SK-N-SH (cell line): Measurements from ENCODE around the gene SP9. TPM values are rescaled to one million over a fixed set of nuclear protein-coding genes. Genes with fewer than 3 reads are reported as not detected.

Source experiments
- CTCF ChIA-PET: fragments of 300-600, 350-600 bp; formaldehyde crosslinking; extraction: SDS; loops from one replicate; lab custom pipeline; 2021; lab: Yijun Ruan, JAX
- POLR2A ChIA-PET: fragments of 350-600 bp; sonication (Branson Sonifier 250); formaldehyde crosslinking; extraction: SDS; loops from one replicate; lab custom pipeline; 2020; ENCODE audit warnings: antibody characterized with exemption, inconsistent platforms; lab: Yijun Ruan, JAX
- DNase-seq: peaks from one replicate; pipeline ENCODE4 v3.0.0; 2012
- H2AFZ ChIP-seq: fragments of 200-600 bp; sonication (generic); 2 replicates; pipeline ENCODE4 v1.8.1; 2016; ENCODE audit warnings: antibody characterized with exemption, mild to moderate bottlenecking, low read depth
- H3F3A ChIP-seq: fragments of 200-600 bp; sonication (generic); replicated peaks from 2 replicates; pipeline ENCODE3; 2016; ENCODE audit warnings: antibody characterized with exemption, mild to moderate bottlenecking; ENCODE audit not compliant: insufficient read depth
- H3K27ac ChIP-seq, 2 experiments: fragments of 200-500 bp in 1 of 2; fragments of 200-600 bp in 1 of 2; sonication (Bioruptor generic) in 1 of 2; sonication (generic), shearing (Covaris generic) in 1 of 2; 2 replicates each; pipeline versions ENCODE4 v1.5.1 to v1.6.1; 2014 to 2016; ENCODE audit warnings: low read depth in 2 of 2, inconsistent platforms in 1 of 2, low read length in 1 of 2, mild to moderate bottlenecking in 1 of 2, mixed read lengths in 1 of 2
- H3K27me3 ChIP-seq: fragments of 200-600 bp; sonication (generic), shearing (Covaris generic); 2 replicates; pipeline ENCODE4 v1.6.1; 2016; ENCODE audit warnings: mixed run types; ENCODE audit not compliant: insufficient read depth
- H3K36me3 ChIP-seq, 2 experiments: fragments of 200-500 bp in 1 of 2; fragments of 200-600 bp in 1 of 2; sonication (Bioruptor generic) in 1 of 2; sonication (generic) in 1 of 2; replicated peaks in 1 of 2; 2 replicates each; pipeline versions ENCODE3 to v1.5.1; 2014 to 2016; ENCODE audit warnings: low read length in 1 of 2, mild to moderate bottlenecking in 1 of 2; ENCODE audit not compliant: insufficient read depth in 2 of 2, control insufficient read depth in 1 of 2
- H3K4me1 ChIP-seq, 2 experiments: fragments of 200-500 bp in 1 of 2; fragments of 200-600 bp in 1 of 2; sonication (Bioruptor generic) in 1 of 2; sonication (generic), shearing (Covaris generic) in 1 of 2; 2 replicates each; pipeline versions ENCODE4 v1.5.1 to v1.6.1; 2014 to 2016; ENCODE audit warnings: low read depth in 1 of 2, low read length in 1 of 2, mixed run types in 1 of 2; ENCODE audit not compliant: insufficient read depth in 2 of 2, control insufficient read depth in 1 of 2
- H3K4me2 ChIP-seq: fragments of 200-600 bp; sonication (generic), shearing (Covaris generic); 2 replicates; pipeline ENCODE4 v1.6.1; 2017; ENCODE audit warnings: mixed run types
- H3K4me3 ChIP-seq, 2 experiments: fragments of 200-500 bp in 1 of 2; fragments of 200-600 bp in 1 of 2; sonication (Bioruptor generic) in 1 of 2; sonication (generic), shearing (Covaris generic) in 1 of 2; 2 replicates each; pipeline versions ENCODE4 v1.5.1 to v1.8.1; 2014 to 2016; ENCODE audit warnings: low read depth in 2 of 2, inconsistent platforms in 1 of 2, low read length in 1 of 2, mild to moderate bottlenecking in 1 of 2, mixed read lengths in 1 of 2, moderate library complexity in 1 of 2
- H3K79me2 ChIP-seq: fragments of 200-600 bp; sonication (generic); 2 replicates; pipeline ENCODE4 v1.8.1; 2017; ENCODE audit warnings: mild to moderate bottlenecking; ENCODE audit not compliant: insufficient read depth
- H3K9ac ChIP-seq: fragments of 200-600 bp; sonication (generic); 2 replicates; pipeline ENCODE4 v1.6.1; 2017; ENCODE audit warnings: mixed run types
- H3K9me2 ChIP-seq: fragments of 200-600 bp; sonication (generic); 2 replicates; pipeline ENCODE4 v1.6.1; 2017; ENCODE audit warnings: mixed run types
- H3K9me3 ChIP-seq: fragments of 200-600 bp; sonication (generic); 2 replicates; pipeline ENCODE4 v1.6.1; 2017; ENCODE audit warnings: mixed run types, mild to moderate bottlenecking, moderate library complexity
- H4K20me1 ChIP-seq: fragments of 200-600 bp; sonication (generic); 2 replicates; pipeline ENCODE4 v1.6.1; 2017; ENCODE audit warnings: mild to moderate bottlenecking, mixed run types; ENCODE audit not compliant: insufficient read depth
- EZH2phosphoT487 ChIP-seq: fragments of 200-600 bp; sonication (generic); IDR thresholded peaks from 2 replicates; pipeline ENCODE4 v1.6.1; 2017; ENCODE audit warnings: low read depth, mixed run types, mild to moderate bottlenecking, antibody characterized with exemption, moderate library complexity, borderline replicate concordance
- FOXJ3 ChIP-seq: sonication (generic); formaldehyde crosslinking; IDR thresholded peaks from 2 replicates; pipeline ENCODE4 v1.5.1; 2020; ENCODE audit warnings: mild to moderate bottlenecking, missing genetic modification reagents
- GABPA ChIP-seq: IDR thresholded peaks from 2 replicates; pipeline ENCODE4 v1.4.0; 2012; ENCODE audit warnings: low read depth, mild to moderate bottlenecking
- JUND ChIP-seq: IDR thresholded peaks from 2 replicates; pipeline ENCODE4 v1.4.0; 2012
- NFIC ChIP-seq: IDR thresholded peaks from 2 replicates; pipeline ENCODE4 v1.4.0; 2012; ENCODE audit warnings: borderline replicate concordance
- RXRA ChIP-seq: IDR thresholded peaks from 2 replicates; pipeline ENCODE4 v1.4.0; 2012; ENCODE audit warnings: low read depth, mild to moderate bottlenecking, borderline replicate concordance
- SIN3A ChIP-seq: IDR thresholded peaks from 2 replicates; pipeline ENCODE4 v1.6.1; 2012; ENCODE audit warnings: low read depth, mild to moderate bottlenecking, low read length, moderate library complexity, borderline replicate concordance
- SMC3 ChIP-seq: IDR thresholded peaks from 2 replicates; pipeline ENCODE4 v1.6.1; 2012; ENCODE audit warnings: low read depth, low read length, improper control_type of control experiment
- TAF1 ChIP-seq: IDR thresholded peaks from 2 replicates; pipeline ENCODE4 v1.6.1; 2012; ENCODE audit warnings: low read depth, mild to moderate bottlenecking, low read length, moderate library complexity, borderline replicate concordance
- TEAD4 ChIP-seq: IDR thresholded peaks from 2 replicates; pipeline ENCODE4 v1.4.0; 2012; ENCODE audit warnings: mild to moderate bottlenecking, borderline replicate concordance; ENCODE audit not compliant: insufficient read depth
- YY1 ChIP-seq: IDR thresholded peaks from 2 replicates; pipeline ENCODE4 v1.4.0; 2012; ENCODE audit warnings: low read depth, mild to moderate bottlenecking
- WGBS: methylation state at CpG from one replicate; pipeline ENCODE4 v1.1.6; 2017; ENCODE audit warnings: low lambda C conversion rate; 5-methylcytosine and 5-hydroxymethylcytosine counted together
- polyA plus RNA-seq, 3 experiments: library from polyadenylated mRNA; depleted of rRNA; stranded (reverse); fragments of >200 nt; gene quantifications; 2 replicates each; pipeline ENCODE4 v1.2.3, GENCODE V29; 2012
- TF ChIP-seq, protein P1 (sequence below): IDR thresholded peaks from 2 replicates; pipeline ENCODE4 v1.4.0; 2012; ENCODE audit warnings: low read depth, borderline replicate concordance
- TF ChIP-seq, protein P2 (sequence below): IDR thresholded peaks from 2 replicates; pipeline ENCODE4 v1.6.1; 2012; ENCODE audit warnings: mild to moderate bottlenecking, low read depth, low read length, moderate library complexity
- TF ChIP-seq, protein P3 (sequence below): IDR thresholded peaks from 2 replicates; pipeline ENCODE4; 2012
- TF ChIP-seq, protein P4 (sequence below): fragments of 150-350 bp; IDR thresholded peaks from 2 replicates; pipeline ENCODE4 v1.6.1; 2016; ENCODE audit warnings: mild to moderate bottlenecking, low read depth, low read length

Gene SP9
- polyA plus RNA-seq, 1 of the 3 experiments (the other 2 are of a cell fraction), result not detected

DNA sequence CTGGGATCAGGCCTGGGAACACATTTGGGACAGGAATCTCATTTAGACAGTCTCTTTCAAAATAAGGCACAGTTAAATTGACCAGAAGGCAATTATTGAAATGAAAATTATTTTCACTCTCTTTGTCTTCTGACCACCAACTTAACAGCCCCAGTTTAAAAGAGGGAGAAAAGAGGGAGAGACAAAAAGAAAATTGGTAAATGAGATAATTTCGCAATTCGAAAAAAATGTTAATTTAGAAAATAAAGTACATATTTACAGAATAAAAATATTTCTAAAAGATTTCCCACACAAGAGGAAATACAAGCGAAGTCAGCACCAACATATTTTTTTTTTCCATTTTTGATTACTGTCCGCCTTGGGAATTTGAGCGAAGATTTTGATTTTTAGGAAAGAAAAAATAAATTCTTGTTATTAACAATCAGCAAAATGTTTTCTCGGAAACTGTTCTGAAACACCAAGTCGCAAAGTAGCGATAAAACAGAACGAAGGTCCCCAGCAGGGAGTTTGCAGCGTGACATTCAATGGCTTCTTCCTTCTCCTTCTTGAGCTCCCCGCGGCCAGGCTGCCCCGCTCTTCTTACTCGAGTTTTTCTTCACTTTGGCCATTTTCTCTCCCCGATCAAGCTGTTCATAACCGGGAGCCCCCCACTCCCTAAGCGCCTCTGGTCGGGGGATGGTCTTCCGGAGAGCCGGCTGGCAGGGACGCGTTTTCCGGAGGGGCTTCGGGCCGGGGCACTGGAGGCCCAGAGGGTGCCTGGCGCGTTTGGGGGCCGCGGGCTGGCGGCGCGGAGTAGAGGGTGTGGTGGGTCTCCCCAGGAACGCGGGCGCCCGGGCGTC, 5.0 kb downstream of the SP9 start:
- no peak for TF ChIP-seq JUND
- TF ChIP-seq GABPA, result no peak
- TF ChIP-seq, protein P1, sequence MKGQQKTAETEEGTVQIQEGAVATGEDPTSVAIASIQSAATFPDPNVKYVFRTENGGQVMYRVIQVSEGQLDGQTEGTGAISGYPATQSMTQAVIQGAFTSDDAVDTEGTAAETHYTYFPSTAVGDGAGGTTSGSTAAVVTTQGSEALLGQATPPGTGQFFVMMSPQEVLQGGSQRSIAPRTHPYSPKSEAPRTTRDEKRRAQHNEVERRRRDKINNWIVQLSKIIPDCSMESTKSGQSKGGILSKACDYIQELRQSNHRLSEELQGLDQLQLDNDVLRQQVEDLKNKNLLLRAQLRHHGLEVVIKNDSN, result peak; percentile 12; the same call in 1 of the 2 replicates
- peak; percentile 84; the same call in 1 of the 2 replicates for TF ChIP-seq EZH2phosphoT487
- Histone ChIP-seq H4K20me1 (peaks cover 21% of the 10 kb centered on the region), H3K79me2 (no peaks in the 10 kb centered on the region), H3K27ac (no peak overlapping the region), H3K9me3 (no peaks in the 10 kb centered on the region), H3K36me3 (no peaks in the 10 kb centered on the region), H3K9ac (no peak overlapping the region), H3K4me2 (peak overlapping the region; percentile 44; the same call in 1 of the 2 replicates), H2AFZ (no peak overlapping the region), H3K9me2 (no peaks in the 10 kb centered on the region), H3F3A (peaks cover 8% of the 10 kb centered on the region), H3K27me3 (peaks cover 92% of the 10 kb centered on the region), H3K4me3 (no peak overlapping the region; a peak in 1 of 4 replicates), H3K4me1 (peaks cover 0 to 35% of the 10 kb centered on the region in 2 experiments; a peak in 1 of 4 replicates)
- DNase-seq, result no peak
- 12% methylated on average over 28 of the region's 37 CpGs for WGBS
- CTCF ChIA-PET, result interaction anchor here (0.9 to 7.9 kb wide), 7 partner anchors 9 to 1313 kb away, joined by 3 to 103 read pairs (median 8); no protein-coding TSS in a partner anchor
- POLR2A ChIA-PET, result no interaction called here

DNA sequence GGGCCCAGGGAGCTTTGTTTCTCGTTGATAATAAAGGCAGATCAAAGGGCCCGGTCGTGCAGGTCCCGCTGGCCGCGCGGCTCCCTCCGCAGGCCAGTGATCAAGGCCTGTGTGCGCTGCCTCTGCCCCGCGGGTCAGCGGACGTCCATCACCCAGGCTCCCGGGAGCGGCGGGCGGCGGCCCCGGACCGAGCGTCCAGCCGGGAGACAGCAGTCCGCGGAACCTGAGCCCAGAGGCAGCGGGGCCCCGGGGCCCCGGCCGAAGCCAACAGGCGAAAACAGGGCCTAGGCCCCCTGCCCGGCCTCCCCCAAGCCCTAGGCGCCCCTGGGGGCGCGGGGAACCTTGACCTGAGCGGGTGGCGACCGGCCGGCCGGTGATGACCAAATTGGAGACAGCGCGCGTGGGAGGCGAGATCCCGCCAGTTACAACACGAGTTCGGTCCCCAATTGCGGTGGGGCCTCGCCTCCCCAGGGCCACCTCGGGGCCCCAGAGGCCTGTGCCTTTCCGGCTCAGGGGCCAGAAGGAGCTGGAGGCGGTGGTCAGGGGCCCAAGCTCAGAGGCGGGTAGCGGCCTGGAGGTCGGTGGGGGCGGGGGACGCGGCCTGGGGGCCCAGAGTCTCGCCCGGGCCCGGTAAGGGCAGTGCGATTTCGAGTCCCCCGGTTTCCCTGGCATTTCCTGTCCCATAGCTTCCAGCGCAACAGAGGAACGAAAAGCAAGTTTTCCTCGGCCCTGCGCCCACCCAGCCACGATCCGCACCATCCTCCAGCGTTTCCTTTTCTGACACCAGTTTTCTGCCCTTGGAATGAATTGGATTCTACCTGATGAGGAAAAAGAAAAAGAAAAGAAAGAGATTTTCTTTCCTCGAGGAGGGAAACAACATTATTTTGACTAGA, 5.9 kb downstream of the SP9 start:
- Histone ChIP-seq H3K4me3 (peak overlapping the region in 1 of 2 experiments; percentile 11; a peak in 2 of 4 replicates), H3K9me2 (no peaks in the 10 kb centered on the region), H3K4me2 (peak overlapping the region; percentile 44), H3K79me2 (no peaks in the 10 kb centered on the region), H3K27ac (no peak overlapping the region), H3K4me1 (peaks cover 0 to 34% of the 10 kb centered on the region in 2 experiments; a peak in 1 of 4 replicates), H3K9ac (no peak overlapping the region), H3K36me3 (no peaks in the 10 kb centered on the region), H3K27me3 (peaks cover 84% of the 10 kb centered on the region), H3K9me3 (no peaks in the 10 kb centered on the region), H2AFZ (no peak overlapping the region), H3F3A (peaks cover 16% of the 10 kb centered on the region)
- WGBS, result 6% methylated on average over 36 of the region's 70 CpGs
- CTCF ChIA-PET, result interaction anchor here (0.6 to 7.9 kb wide), 39 partner anchors 9 to 1533 kb away, joined by 3 to 103 read pairs (median 4); no protein-coding TSS in a partner anchor
- DNase-seq, result peak; percentile 74
- POLR2A ChIA-PET, result no interaction called here
- TF ChIP-seq RXRA (no peak), YY1 (no peak), GABPA (no peak), FOXJ3 (no peak), TEAD4 (no peak), TAF1 (no peak), NFIC (no peak), SIN3A (no peak), EZH2phosphoT487 (no peak), SMC3 (no peak)
- TF ChIP-seq, protein P2, sequence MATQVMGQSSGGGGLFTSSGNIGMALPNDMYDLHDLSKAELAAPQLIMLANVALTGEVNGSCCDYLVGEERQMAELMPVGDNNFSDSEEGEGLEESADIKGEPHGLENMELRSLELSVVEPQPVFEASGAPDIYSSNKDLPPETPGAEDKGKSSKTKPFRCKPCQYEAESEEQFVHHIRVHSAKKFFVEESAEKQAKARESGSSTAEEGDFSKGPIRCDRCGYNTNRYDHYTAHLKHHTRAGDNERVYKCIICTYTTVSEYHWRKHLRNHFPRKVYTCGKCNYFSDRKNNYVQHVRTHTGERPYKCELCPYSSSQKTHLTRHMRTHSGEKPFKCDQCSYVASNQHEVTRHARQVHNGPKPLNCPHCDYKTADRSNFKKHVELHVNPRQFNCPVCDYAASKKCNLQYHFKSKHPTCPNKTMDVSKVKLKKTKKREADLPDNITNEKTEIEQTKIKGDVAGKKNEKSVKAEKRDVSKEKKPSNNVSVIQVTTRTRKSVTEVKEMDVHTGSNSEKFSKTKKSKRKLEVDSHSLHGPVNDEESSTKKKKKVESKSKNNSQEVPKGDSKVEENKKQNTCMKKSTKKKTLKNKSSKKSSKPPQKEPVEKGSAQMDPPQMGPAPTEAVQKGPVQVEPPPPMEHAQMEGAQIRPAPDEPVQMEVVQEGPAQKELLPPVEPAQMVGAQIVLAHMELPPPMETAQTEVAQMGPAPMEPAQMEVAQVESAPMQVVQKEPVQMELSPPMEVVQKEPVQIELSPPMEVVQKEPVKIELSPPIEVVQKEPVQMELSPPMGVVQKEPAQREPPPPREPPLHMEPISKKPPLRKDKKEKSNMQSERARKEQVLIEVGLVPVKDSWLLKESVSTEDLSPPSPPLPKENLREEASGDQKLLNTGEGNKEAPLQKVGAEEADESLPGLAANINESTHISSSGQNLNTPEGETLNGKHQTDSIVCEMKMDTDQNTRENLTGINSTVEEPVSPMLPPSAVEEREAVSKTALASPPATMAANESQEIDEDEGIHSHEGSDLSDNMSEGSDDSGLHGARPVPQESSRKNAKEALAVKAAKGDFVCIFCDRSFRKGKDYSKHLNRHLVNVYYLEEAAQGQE, result no peak
- TF ChIP-seq, protein P3, sequence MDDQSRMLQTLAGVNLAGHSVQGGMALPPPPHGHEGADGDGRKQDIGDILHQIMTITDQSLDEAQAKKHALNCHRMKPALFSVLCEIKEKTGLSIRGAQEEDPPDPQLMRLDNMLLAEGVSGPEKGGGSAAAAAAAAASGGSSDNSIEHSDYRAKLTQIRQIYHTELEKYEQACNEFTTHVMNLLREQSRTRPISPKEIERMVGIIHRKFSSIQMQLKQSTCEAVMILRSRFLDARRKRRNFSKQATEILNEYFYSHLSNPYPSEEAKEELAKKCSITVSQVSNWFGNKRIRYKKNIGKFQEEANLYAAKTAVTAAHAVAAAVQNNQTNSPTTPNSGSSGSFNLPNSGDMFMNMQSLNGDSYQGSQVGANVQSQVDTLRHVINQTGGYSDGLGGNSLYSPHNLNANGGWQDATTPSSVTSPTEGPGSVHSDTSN, result no peak
- TF ChIP-seq, protein P4, sequence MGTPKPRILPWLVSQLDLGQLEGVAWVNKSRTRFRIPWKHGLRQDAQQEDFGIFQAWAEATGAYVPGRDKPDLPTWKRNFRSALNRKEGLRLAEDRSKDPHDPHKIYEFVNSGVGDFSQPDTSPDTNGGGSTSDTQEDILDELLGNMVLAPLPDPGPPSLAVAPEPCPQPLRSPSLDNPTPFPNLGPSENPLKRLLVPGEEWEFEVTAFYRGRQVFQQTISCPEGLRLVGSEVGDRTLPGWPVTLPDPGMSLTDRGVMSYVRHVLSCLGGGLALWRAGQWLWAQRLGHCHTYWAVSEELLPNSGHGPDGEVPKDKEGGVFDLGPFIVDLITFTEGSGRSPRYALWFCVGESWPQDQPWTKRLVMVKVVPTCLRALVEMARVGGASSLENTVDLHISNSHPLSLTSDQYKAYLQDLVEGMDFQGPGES, result no peak
- TF ChIP-seq, protein P1, result no peak
- TF ChIP-seq, all 33 proteins: peak for 0
- H4K20me1 ChIP-seq, result peaks cover 21% of the 10 kb centered on the region
